Neutrophil (primary cell): ENCODE measurements around the gene ZNF541.

Experiments
- H3K27ac ChIP-seq: fragments of 200-600 bp; sonication (generic); 2 replicates; pipeline ENCODE4 v1.5.1; 2016; ENCODE audit warnings: mild to moderate bottlenecking, moderate library complexity
- H3K27me3 ChIP-seq: fragments of 200-600 bp; sonication (generic); 2 replicates; pipeline ENCODE4 v1.6.0; 2016; ENCODE audit warnings: mild to moderate bottlenecking
- H3K36me3 ChIP-seq: fragments of 200-600 bp; sonication (generic); 2 replicates; pipeline ENCODE4 v1.5.1; 2017
- H3K4me1 ChIP-seq, 2 experiments: fragments of 200-600 bp in 1 of 2; sonication (generic) in 1 of 2; 1 replicate in 1 of 2; 2 replicates in 1 of 2; pipeline versions ENCODE4 v1.5.1 to v1.6.1; 2013 to 2016; ENCODE audit warnings: low read depth in 1 of 2, low read length in 1 of 2, mild to moderate bottlenecking in 1 of 2, moderate library complexity in 1 of 2; ENCODE audit not compliant: control insufficient read depth in 1 of 2, insufficient read depth in 1 of 2
- H3K4me3 ChIP-seq, 2 experiments: fragments of 200-600 bp in 1 of 2; sonication (generic) in 1 of 2; 1 replicate in 1 of 2; 2 replicates in 1 of 2; pipeline ENCODE4 v1.5.1; 2013 to 2016; ENCODE audit warnings: low read depth in 1 of 2, low read length in 1 of 2, mild to moderate bottlenecking in 1 of 2, moderate library complexity in 1 of 2
- H3K9me3 ChIP-seq: fragments of 200-600 bp; sonication (generic); 2 replicates; pipeline ENCODE4 v1.5.1; 2016
- TF ChIP-seq, protein P1 (sequence below): fragments of 200-600 bp; sonication (generic); IDR thresholded peaks from 2 replicates; pipeline ENCODE4 v1.5.1; 2016; ENCODE audit warnings: antibody characterized with exemption

Gene ZNF541

DNA sequence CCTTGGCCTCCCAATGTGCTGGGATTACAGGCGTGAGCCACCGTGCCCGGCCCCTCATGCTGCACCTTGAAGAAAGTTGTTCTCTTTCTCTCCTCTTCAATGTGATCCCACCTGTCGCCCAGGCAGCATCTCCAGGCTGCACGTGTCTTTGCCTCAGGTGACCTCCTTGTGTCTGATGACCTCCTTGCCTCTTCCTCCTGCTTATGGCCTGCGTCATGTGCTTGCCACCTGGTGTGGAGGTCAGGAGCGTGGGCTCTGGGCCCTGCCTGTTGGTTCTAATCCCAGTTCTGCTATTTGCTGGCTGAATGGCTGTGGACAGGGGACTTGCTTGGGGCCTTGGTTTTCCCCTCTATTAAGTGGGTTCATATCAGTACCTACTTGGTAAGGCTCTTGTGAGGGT lies 42.3 kb upstream of the ZNF541 start:
- no peaks in the 10 kb centered on the region for H3K27me3 ChIP-seq
- H3K4me3 ChIP-seq, result no peak overlapping the region
- H3K4me1 ChIP-seq, result peaks cover 18 to 25% of the 10 kb centered on the region in 2 experiments
- H3K36me3 ChIP-seq, result no peaks in the 10 kb centered on the region
- TF ChIP-seq, protein P1, sequence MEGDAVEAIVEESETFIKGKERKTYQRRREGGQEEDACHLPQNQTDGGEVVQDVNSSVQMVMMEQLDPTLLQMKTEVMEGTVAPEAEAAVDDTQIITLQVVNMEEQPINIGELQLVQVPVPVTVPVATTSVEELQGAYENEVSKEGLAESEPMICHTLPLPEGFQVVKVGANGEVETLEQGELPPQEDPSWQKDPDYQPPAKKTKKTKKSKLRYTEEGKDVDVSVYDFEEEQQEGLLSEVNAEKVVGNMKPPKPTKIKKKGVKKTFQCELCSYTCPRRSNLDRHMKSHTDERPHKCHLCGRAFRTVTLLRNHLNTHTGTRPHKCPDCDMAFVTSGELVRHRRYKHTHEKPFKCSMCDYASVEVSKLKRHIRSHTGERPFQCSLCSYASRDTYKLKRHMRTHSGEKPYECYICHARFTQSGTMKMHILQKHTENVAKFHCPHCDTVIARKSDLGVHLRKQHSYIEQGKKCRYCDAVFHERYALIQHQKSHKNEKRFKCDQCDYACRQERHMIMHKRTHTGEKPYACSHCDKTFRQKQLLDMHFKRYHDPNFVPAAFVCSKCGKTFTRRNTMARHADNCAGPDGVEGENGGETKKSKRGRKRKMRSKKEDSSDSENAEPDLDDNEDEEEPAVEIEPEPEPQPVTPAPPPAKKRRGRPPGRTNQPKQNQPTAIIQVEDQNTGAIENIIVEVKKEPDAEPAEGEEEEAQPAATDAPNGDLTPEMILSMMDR, result no peak
- no peaks in the 10 kb centered on the region for H3K9me3 ChIP-seq
- no peak overlapping the region for H3K27ac ChIP-seq

DNA sequence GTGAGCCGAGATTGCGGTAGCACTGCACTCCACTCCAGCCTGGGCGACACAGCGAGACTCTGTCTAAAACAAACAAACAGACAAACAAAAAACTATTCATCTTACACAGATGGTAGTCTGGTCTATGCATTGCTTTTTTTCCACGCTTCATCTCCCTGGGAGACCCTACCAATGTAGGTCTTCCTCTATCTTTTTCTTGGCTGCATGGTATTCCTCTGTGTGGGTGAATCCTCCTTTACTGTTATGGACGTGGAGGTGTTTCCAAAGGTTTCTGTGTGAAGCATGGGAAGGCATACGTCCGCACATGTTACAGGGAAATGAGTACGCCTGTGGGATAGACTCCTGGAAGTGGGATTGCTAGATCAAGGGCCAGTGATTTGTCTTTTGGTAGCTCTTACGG lies 41.6 kb upstream of the ZNF541 start:
- no peaks in the 10 kb centered on the region for H3K27me3 ChIP-seq
- TF ChIP-seq, protein P1, result no peak
- no peaks in the 10 kb centered on the region for H3K36me3 ChIP-seq
- no peak overlapping the region for H3K4me3 ChIP-seq
- no peak overlapping the region for H3K27ac ChIP-seq
- H3K9me3 ChIP-seq, result no peaks in the 10 kb centered on the region
- peaks cover 25% of the 10 kb centered on the region in 2 experiments for H3K4me1 ChIP-seq

DNA sequence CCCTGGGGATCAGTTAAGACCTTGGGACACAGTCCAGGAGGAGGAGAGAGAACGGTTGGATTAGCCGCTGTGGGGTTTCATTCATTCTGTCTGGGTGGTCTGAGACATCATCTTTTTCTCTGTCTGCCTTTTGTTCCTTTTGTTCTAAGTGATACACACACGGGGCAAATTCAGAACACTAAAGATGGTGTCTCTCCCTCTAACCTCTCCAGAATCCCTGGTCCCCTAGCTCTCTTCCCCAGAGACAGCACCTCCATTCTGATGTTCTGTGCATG lies 41.0 kb upstream of the ZNF541 start:
- TF ChIP-seq, protein P1, result no peak
- H3K27ac ChIP-seq, result no peak overlapping the region
- H3K36me3 ChIP-seq, result no peaks in the 10 kb centered on the region
- no peaks in the 10 kb centered on the region for H3K9me3 ChIP-seq
- peaks cover 25 to 28% of the 10 kb centered on the region in 2 experiments for H3K4me1 ChIP-seq
- H3K27me3 ChIP-seq, result no peaks in the 10 kb centered on the region
- no peak overlapping the region for H3K4me3 ChIP-seq

DNA sequence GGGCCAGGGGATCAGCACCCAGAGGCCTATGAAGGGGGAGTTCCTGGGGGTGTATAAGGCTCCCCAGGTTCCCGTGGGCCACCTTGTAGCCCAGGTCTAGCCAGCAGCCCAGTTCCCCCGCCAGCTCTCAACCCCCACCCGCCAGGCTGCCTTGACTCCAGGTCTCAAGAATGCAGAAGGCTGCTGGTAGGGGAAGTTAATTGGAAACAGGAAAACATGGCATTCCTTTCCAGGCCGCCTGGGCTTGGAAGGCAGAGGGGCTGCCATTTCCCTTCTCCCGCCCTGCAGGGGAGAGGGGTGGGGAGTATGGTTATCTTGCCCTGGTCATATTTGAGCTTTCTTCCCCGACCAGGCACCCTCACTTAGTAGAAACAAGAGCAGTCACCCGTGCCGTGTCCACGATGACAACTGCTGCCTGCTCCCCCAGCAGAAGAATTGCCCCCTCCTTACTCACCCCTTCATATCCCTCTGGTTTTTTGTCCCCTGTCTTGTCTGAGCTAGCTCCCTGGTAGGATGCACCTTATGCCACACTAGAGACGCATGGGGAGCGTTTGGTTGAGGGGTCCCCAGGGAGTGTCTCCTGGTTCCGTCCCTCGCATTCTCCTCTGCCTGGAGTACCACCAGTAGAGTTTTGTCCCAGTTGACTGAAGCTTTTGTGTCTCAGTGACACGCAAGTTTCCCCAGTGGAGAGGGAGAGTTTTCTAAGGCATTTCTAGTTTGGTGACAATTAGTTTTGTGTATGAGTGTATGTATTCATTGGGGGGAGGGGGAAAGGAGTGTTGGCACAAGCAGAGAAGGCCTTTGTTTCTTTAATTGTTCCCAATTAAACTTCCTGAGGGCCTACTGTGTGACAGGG lies 40.4 kb upstream of the ZNF541 start:
- Histone ChIP-seq H3K9me3 (no peaks in the 10 kb centered on the region), H3K4me3 (no peak overlapping the region), H3K27ac (no peak overlapping the region), H3K4me1 (peaks cover 25 to 28% of the 10 kb centered on the region in 2 experiments), H3K36me3 (no peaks in the 10 kb centered on the region), H3K27me3 (no peaks in the 10 kb centered on the region)
- TF ChIP-seq, protein P1, result no peak

DNA sequence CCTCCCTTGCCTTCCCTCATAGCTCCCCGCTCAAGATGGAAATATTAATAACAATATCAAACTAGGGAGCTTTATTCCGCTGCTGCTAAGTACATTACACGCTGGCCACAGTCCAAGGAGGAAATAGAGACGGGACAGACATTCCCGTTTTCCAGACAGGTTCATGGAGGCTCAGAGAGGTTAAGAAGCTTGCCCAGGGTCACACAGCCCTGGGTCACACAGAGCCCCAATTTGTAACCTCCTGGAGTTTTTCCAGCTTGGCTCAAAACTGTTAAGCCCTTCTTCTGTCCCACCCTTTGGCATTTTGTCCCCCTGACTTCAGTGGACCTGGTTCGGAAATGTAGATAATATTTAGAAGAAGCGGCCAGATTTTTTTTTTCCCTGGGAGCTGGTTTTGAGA lies 38.0 kb upstream of the ZNF541 start:
- Histone ChIP-seq H3K4me1 (peaks cover 35 to 36% of the 10 kb centered on the region in 2 experiments), H3K36me3 (no peaks in the 10 kb centered on the region), H3K27me3 (no peaks in the 10 kb centered on the region), H3K27ac (peak overlapping the region; percentile 89), H3K9me3 (no peaks in the 10 kb centered on the region), H3K4me3 (peak overlapping the region; percentile 94 to 96)
- TF ChIP-seq, protein P1, result no peak
